Glutamatergic neuron (in vitro differentiated cells): ENCODE data around the gene CEP72. TPM values are rescaled to one million over a fixed set of nuclear protein-coding genes. Genes with fewer than 3 reads are reported as not detected.
A peak's percentile ranks its signal among the peaks of the same experiment; 100 is the strongest.

Experiments
- DNase-seq: peaks from one replicate; pipeline ENCODE4 v3.0.0; 2022
- H3K27ac Mint-ChIP-seq: one replicate; pipeline ENCODE4 v1.8.0; 2020; ENCODE audit warnings: mild to moderate bottlenecking, mixed read lengths, inconsistent platforms; ENCODE audit not compliant: unreplicated experiment
- H3K27me3 Mint-ChIP-seq: one replicate; pipeline ENCODE4 v1.8.0; 2020; ENCODE audit warnings: mild to moderate bottlenecking, moderate library complexity, mixed read lengths, inconsistent platforms; ENCODE audit not compliant: unreplicated experiment
- H3K36me3 Mint-ChIP-seq: one replicate; pipeline ENCODE4 v1.8.0; 2020; ENCODE audit warnings: mild to moderate bottlenecking, mixed read lengths, inconsistent platforms; ENCODE audit not compliant: unreplicated experiment
- H3K4me1 Mint-ChIP-seq: one replicate; pipeline ENCODE4 v1.8.0; 2020; ENCODE audit warnings: mild to moderate bottlenecking, low read depth, mixed read lengths, inconsistent platforms; ENCODE audit not compliant: unreplicated experiment
- H3K4me3 Mint-ChIP-seq: one replicate; pipeline ENCODE4 v1.8.0; 2020; ENCODE audit warnings: mild to moderate bottlenecking, mixed read lengths, inconsistent platforms; ENCODE audit not compliant: unreplicated experiment
- H3K9me3 Mint-ChIP-seq: one replicate; pipeline ENCODE4 v1.8.0; 2020; ENCODE audit warnings: mild to moderate bottlenecking, moderate library complexity, mixed read lengths, inconsistent platforms; ENCODE audit not compliant: unreplicated experiment
- total RNA-seq: library from RNA; stranded (reverse); fragmentation: NEBNext Ultra II Directional; extraction: Animal tissue kit (Norgen Biotek cat#: 25700); gene quantifications from one replicate; pipeline ENCODE4 v1.2.1, GENCODE V29; 2021; ENCODE audit not compliant: unreplicated experiment
- TF ChIP-seq, protein P1 (sequence below): fragments of 200-600 bp; sonication (generic); IDR thresholded peaks from one replicate; pipeline ENCODE4 v1.5.0; 2021; ENCODE audit not compliant: partially characterized antibody, unreplicated experiment

The CEP72 gene
- total RNA-seq, 1 donor from 2014 or later, result 43.9 TPM

DNA sequence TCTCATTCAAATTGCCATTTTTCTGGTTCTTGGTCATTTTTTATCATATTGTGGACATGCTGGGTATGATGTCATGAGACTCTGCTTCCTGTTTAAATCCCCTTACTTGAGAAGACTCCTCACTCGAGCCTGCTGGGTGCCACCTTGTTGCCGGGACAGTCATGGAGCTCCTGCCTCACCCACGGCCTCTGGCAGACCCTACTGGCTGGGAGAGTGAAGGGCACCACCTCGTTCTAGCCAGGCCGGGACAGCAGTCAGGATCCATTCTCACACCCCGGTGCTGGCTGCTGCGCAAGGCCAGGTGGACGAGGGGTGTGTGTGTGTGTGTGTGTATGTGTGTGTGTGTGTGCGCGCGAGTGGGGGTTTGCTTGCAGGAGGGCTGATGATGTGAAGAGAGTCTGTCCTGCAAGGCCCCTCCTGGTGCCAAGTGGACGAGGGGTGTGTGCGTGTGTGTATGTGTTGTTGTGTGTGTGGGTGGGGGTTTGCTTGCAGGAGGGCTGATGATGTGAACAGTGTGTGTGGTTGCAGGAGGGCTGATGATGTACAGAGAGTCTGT lies 4.4 kb downstream of the CEP72 start:
- no peaks in the 10 kb centered on the region for H3K36me3 Mint-ChIP-seq
- TF ChIP-seq, protein P1, sequence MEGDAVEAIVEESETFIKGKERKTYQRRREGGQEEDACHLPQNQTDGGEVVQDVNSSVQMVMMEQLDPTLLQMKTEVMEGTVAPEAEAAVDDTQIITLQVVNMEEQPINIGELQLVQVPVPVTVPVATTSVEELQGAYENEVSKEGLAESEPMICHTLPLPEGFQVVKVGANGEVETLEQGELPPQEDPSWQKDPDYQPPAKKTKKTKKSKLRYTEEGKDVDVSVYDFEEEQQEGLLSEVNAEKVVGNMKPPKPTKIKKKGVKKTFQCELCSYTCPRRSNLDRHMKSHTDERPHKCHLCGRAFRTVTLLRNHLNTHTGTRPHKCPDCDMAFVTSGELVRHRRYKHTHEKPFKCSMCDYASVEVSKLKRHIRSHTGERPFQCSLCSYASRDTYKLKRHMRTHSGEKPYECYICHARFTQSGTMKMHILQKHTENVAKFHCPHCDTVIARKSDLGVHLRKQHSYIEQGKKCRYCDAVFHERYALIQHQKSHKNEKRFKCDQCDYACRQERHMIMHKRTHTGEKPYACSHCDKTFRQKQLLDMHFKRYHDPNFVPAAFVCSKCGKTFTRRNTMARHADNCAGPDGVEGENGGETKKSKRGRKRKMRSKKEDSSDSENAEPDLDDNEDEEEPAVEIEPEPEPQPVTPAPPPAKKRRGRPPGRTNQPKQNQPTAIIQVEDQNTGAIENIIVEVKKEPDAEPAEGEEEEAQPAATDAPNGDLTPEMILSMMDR, result no peak
- peaks cover 5% of the 10 kb centered on the region for H3K4me1 Mint-ChIP-seq
- H3K4me3 Mint-ChIP-seq, result peak overlapping the region; percentile 48
- peaks cover 13% of the 10 kb centered on the region for H3K9me3 Mint-ChIP-seq
- DNase-seq, result no peak
- peaks cover 9% of the 10 kb centered on the region for H3K27me3 Mint-ChIP-seq
- peak overlapping the region; percentile 23 for H3K27ac Mint-ChIP-seq

- peak overlapping the region; percentile 26 for H3K27ac Mint-ChIP-seq
- peaks cover 11% of the 10 kb centered on the region for H3K27me3 Mint-ChIP-seq
- peaks cover 2% of the 10 kb centered on the region for H3K4me1 Mint-ChIP-seq
- H3K9me3 Mint-ChIP-seq, result peaks cover 10% of the 10 kb centered on the region
- TF ChIP-seq, protein P1, result no peak
- H3K4me3 Mint-ChIP-seq, result peak overlapping the region; percentile 65
- H3K36me3 Mint-ChIP-seq, result no peaks in the 10 kb centered on the region
- DNase-seq, result no peak
These were observed 5.8 kb downstream of the CEP72 start for GRCh38 chr5:617896-618295.

- Mint-ChIP-seq H3K4me3 (peak overlapping the region; percentile 65), H3K27me3 (peaks cover 9% of the 10 kb centered on the region), H3K36me3 (no peaks in the 10 kb centered on the region), H3K4me1 (no peaks in the 10 kb centered on the region), H3K9me3 (peaks cover 10% of the 10 kb centered on the region), H3K27ac (no peak overlapping the region)
- TF ChIP-seq, protein P1, result no peak
- no peak for DNase-seq
These were observed 6.3 kb downstream of the CEP72 start for GRCh38 chr5:618450-618849.

DNA sequence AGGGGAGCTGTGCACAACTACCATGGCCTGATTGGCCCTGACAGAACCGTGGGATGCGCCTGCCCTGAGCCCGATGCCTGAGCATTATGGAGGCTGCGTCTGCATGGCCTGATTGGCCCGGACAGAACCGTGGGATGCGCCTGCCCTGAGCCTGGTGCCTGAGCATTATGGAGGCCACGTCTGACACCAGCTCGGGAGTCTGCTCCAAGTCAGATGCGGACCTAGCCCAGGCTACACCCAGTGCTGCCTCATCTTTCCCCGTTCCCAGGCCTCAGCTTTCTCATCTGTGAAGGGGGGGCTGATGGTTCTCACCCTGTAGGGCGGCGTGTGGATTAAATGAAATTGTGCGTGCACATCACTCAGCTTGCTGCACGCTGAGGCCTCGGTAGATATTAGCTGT lies 7.3 kb downstream of the CEP72 start:
- TF ChIP-seq, protein P1, result no peak
- no peak overlapping the region for H3K27ac Mint-ChIP-seq
- H3K9me3 Mint-ChIP-seq, result peaks cover 6% of the 10 kb centered on the region
- no peaks in the 10 kb centered on the region for H3K36me3 Mint-ChIP-seq
- no peak overlapping the region for H3K4me3 Mint-ChIP-seq
- no peaks in the 10 kb centered on the region for H3K4me1 Mint-ChIP-seq
- no peak for DNase-seq
- peaks cover 7% of the 10 kb centered on the region for H3K27me3 Mint-ChIP-seq

DNA sequence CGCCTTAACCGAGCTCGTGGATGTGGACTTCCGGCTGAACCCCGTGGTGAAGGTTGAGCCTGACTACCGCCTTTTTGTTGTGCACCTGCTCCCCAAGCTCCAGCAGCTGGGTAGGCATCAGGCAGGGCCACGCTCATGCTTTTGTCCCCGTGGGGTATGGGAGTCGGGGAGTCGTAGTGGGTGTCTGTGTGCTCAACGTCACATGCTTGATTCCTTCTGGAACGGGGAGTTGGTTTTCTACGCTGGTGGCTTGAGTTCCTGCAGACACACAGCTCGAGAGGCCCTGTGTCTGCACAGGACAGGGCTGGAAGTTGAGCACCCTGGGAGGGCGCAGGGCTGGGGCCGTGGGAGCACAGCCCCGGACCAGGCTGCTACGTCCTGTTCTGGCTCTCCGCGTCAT lies 8.0 kb downstream of the CEP72 start:
- peaks cover 6% of the 10 kb centered on the region for H3K9me3 Mint-ChIP-seq
- DNase-seq, result no peak
- no peak overlapping the region for H3K27ac Mint-ChIP-seq
- H3K4me3 Mint-ChIP-seq, result no peak overlapping the region
- no peaks in the 10 kb centered on the region for H3K4me1 Mint-ChIP-seq
- H3K36me3 Mint-ChIP-seq, result no peaks in the 10 kb centered on the region
- TF ChIP-seq, protein P1, result no peak
- H3K27me3 Mint-ChIP-seq, result peaks cover 7% of the 10 kb centered on the region
